PC-3 (cell line): ENCODE measurements around the gene GPR132. TPM values are rescaled to one million over a fixed set of nuclear protein-coding genes. Genes with fewer than 3 reads are reported as not detected.

Experiments
- ATAC-seq: fragments of 200-7000 bp; cut with Tn5 transposase; 2 replicates; pipeline ENCODE4 v1.9.1; 2020; ENCODE audit warnings: mild to moderate bottlenecking, moderate library complexity
- BruUV-seq: library from RNA; stranded (reverse); fragments of 400-500 nt; replicated peaks from 2 replicates; lab custom pipeline; 2021; lab: Mats Ljungman, UMichigan
- CTCF ChIA-PET: fragments of 300-600 bp; sonication (Branson Sonifier 250); formaldehyde crosslinking; loops from one replicate; lab custom pipeline; 2022; ENCODE audit warnings: antibody characterized with exemption; lab: Charles Lee
- POLR2A ChIA-PET: fragments of 300-600 bp; sonication (Branson Sonifier 250); formaldehyde crosslinking; loops from one replicate; lab custom pipeline; 2022; ENCODE audit warnings: antibody characterized with exemption; ENCODE audit not compliant: unreplicated experiment; lab: Charles Lee
- DNase-seq: peaks from one replicate; pipeline ENCODE4 v3.0.0-alpha.2; 2015
- H2AFZ ChIP-seq: fragments of 300-600 bp; sonication (generic); 2 replicates; pipeline ENCODE4 v1.6.0; 2016; ENCODE audit warnings: antibody characterized with exemption, low read length
- H3F3A ChIP-seq: fragments of 300-600 bp; sonication (generic); one replicate; pipeline ENCODE4 v1.6.0; 2017; ENCODE audit warnings: antibody characterized with exemption, low read length, control low read depth, mild to moderate bottlenecking; ENCODE audit not compliant: unreplicated experiment
- H3K27ac ChIP-seq: fragments of 300-600 bp; sonication (generic); 2 replicates; pipeline ENCODE4 v1.5.1; 2016; ENCODE audit warnings: mild to moderate bottlenecking, low read length
- H3K27me3 ChIP-seq: fragments of 300-600 bp; sonication (generic); 2 replicates; pipeline ENCODE4 v1.6.1; 2016; ENCODE audit warnings: low read length, mixed read lengths
- H3K36me3 ChIP-seq: fragments of 300-600 bp; sonication (generic); 2 replicates; pipeline ENCODE4 v1.6.1; 2016; ENCODE audit warnings: low read depth, mixed run types, low read length, mixed read lengths
- H3K4me1 ChIP-seq: fragments of 300-600 bp; sonication (generic); 2 replicates; pipeline ENCODE4 v1.5.1; 2016; ENCODE audit warnings: low read length; ENCODE audit not compliant: insufficient read depth
- H3K4me2 ChIP-seq: fragments of 300-600 bp; sonication (generic); 2 replicates; pipeline ENCODE4 v1.6.0; 2016; ENCODE audit warnings: low read length
- H3K4me3 ChIP-seq: fragments of 300-600 bp; sonication (generic); 2 replicates; pipeline ENCODE4 v1.5.1; 2016; ENCODE audit warnings: mild to moderate bottlenecking, low read length, mixed read lengths
- H3K79me2 ChIP-seq: fragments of 300-600 bp; sonication (generic); 2 replicates; pipeline ENCODE4 v1.6.1; 2017; ENCODE audit warnings: low read length, mixed read lengths
- H3K9ac ChIP-seq: fragments of 300-600 bp; sonication (generic); 2 replicates; pipeline ENCODE4 v1.6.0; 2016; ENCODE audit warnings: mild to moderate bottlenecking, low read length
- H3K9me2 ChIP-seq: fragments of 300-600 bp; sonication (generic); replicated peaks from 2 replicates; pipeline ENCODE4 v1.6.1; 2016; ENCODE audit warnings: mixed run types, low read length, mixed read lengths
- H3K9me3 ChIP-seq: fragments of 300-600 bp; sonication (generic); 2 replicates; pipeline ENCODE4 v1.6.1; 2016; ENCODE audit warnings: low read length, mixed read lengths
- H4K20me1 ChIP-seq: fragments of 300-600 bp; sonication (generic); 2 replicates; pipeline ENCODE4 v1.6.1; 2016; ENCODE audit warnings: low read length, mixed read lengths
- EZH2 ChIP-seq: fragments of 300-600 bp; sonication (generic); IDR thresholded peaks from one replicate; pipeline ENCODE4 v1.6.1; 2017; ENCODE audit warnings: antibody characterized with exemption, mild to moderate bottlenecking, low read length; ENCODE audit not compliant: unreplicated experiment
- EZH2phosphoT487 ChIP-seq: fragments of 300-600 bp; sonication (generic); IDR thresholded peaks from 2 replicates; pipeline ENCODE4 v1.6.1; 2018; ENCODE audit warnings: mild to moderate bottlenecking, antibody characterized with exemption, low read length, borderline replicate concordance
- intact Hi-C: fragments of 100-400 bp; cut with micrococcal nuclease; formaldehyde crosslinking; loops from 2 replicates; pipeline ENCODE4 v1.9.0; 2023
- total RNA-seq: library from RNA; depleted of rRNA; stranded (reverse); fragments of >200 nt; gene quantifications from 2 replicates; pipeline ENCODE4 v1.2.3, GENCODE V29; 2014
- TF ChIP-seq, protein P1 (sequence below): fragments of 300-600 bp; sonication (generic); conservative IDR thresholded peaks from 2 replicates; pipeline ENCODE4 v1.5.1; 2017; ENCODE audit warnings: antibody characterized with exemption, low read depth, mild to moderate bottlenecking, low read length

The GPR132 gene
- total RNA-seq, 1 experiment from 2014 or later, result 0.04 TPM

DNA sequence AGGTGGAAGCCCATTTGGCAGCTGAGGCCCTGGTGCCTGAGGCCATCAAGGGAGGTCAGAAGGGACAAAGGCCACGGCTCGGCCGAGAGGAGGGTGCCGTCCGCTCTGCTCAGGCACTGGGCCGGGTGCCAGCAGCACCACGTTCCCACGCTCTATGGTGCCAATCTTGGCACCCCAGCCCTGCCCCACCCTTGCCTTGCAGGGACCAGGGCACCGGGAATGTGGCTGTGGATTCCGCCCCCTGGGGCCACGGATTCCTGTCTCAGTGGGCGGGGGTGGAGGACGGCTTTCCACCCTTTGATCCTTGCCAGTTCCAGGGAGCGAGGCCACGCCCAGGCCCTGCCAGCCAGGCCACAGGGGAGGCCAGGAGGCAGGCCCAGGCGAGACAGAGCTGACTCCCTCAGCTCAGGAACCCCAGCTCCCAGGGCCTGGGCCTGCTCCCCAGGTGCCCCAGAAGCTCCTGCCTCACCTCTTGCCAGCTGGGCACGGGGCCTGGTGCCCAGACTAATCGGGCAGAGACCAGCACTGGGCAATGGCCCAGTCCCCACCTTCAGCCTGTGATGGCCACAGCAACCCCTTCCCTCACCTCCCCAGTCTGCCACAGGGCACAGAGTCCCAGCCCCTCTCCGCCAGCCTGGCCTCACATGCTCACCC, 26.4 kb upstream of the GPR132 start:
- Histone ChIP-seq H3K4me3 (peak overlapping the region; percentile 61; the same call in 1 of the 2 replicates), H3K9me2 (no peaks in the 10 kb centered on the region), H3K27ac (peak overlapping the region; percentile 61), H3K79me2 (no peaks in the 10 kb centered on the region), H4K20me1 (no peaks in the 10 kb centered on the region), H3K4me2 (peak overlapping the region; percentile 82), H3K36me3 (no peaks in the 10 kb centered on the region), H3K9me3 (no peaks in the 10 kb centered on the region), H2AFZ (no peak overlapping the region), H3K27me3 (no peaks in the 10 kb centered on the region), H3K9ac (peak overlapping the region; percentile 48), H3K4me1 (peaks cover 49% of the 10 kb centered on the region), H3F3A (peaks cover 5% of the 10 kb centered on the region)
- no TSS peak for BruUV-seq
- ChIA-PET POLR2A (no interaction called here), CTCF (interaction anchor here (0.6 kb wide), 1 partner anchor 209 kb away, joined by 4 read pairs; the partner anchor contains the start of gene BRF1)
- peak; percentile 37 for ATAC-seq
- intact Hi-C loops, result loop anchor here (2.0 to 5.0 kb wide), 2 partner anchors 76 to 261 kb away; partner anchors contain the start of gene JAG2
- peak; percentile 90 for TF ChIP-seq EZH2phosphoT487
- TF ChIP-seq EZH2, result no peak
- peak; percentile 92 for DNase-seq

- H3K9me2 ChIP-seq, result no peaks in the 10 kb centered on the region
- no peak for ATAC-seq
- H2AFZ ChIP-seq, result no peak overlapping the region
- H4K20me1 ChIP-seq, result no peaks in the 10 kb centered on the region
- CTCF ChIA-PET, result interaction anchor here (1.3 to 1.4 kb wide), 2 partner anchors 17 to 97 kb away, joined by 4 to 10 read pairs; no protein-coding TSS in a partner anchor
- peaks cover 49% of the 10 kb centered on the region for H3K4me1 ChIP-seq
- TF ChIP-seq EZH2 (no peak), EZH2phosphoT487 (no peak)
- TF ChIP-seq, protein P1, sequence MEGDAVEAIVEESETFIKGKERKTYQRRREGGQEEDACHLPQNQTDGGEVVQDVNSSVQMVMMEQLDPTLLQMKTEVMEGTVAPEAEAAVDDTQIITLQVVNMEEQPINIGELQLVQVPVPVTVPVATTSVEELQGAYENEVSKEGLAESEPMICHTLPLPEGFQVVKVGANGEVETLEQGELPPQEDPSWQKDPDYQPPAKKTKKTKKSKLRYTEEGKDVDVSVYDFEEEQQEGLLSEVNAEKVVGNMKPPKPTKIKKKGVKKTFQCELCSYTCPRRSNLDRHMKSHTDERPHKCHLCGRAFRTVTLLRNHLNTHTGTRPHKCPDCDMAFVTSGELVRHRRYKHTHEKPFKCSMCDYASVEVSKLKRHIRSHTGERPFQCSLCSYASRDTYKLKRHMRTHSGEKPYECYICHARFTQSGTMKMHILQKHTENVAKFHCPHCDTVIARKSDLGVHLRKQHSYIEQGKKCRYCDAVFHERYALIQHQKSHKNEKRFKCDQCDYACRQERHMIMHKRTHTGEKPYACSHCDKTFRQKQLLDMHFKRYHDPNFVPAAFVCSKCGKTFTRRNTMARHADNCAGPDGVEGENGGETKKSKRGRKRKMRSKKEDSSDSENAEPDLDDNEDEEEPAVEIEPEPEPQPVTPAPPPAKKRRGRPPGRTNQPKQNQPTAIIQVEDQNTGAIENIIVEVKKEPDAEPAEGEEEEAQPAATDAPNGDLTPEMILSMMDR, result no peak
- no peak overlapping the region; the same call in 1 of the 2 replicates for H3K4me3 ChIP-seq
- H3F3A ChIP-seq, result peaks cover 5% of the 10 kb centered on the region
- H3K9ac ChIP-seq, result no peak overlapping the region
- no peaks in the 10 kb centered on the region for H3K27me3 ChIP-seq
- BruUV-seq, result no TSS peak
- POLR2A ChIA-PET, result no interaction called here
- peak overlapping the region; percentile 82 for H3K4me2 ChIP-seq
- H3K9me3 ChIP-seq, result no peaks in the 10 kb centered on the region
- no peaks in the 10 kb centered on the region for H3K36me3 ChIP-seq
- no peaks in the 10 kb centered on the region for H3K79me2 ChIP-seq
- intact Hi-C loops, result loop anchor here (2.0 to 5.0 kb wide), 2 partner anchors 76 to 262 kb away; partner anchors contain the start of gene JAG2
- H3K27ac ChIP-seq, result peak overlapping the region; percentile 61
- no peak for DNase-seq
Observed at GRCh38 chr14:105091054-105091516, 25.9 kb upstream of the GPR132 start.

GRCh38 chr14:105090493-105091053, 25.3 kb upstream of the GPR132 start:
- Histone ChIP-seq H2AFZ (no peak overlapping the region), H3K9me3 (no peaks in the 10 kb centered on the region), H3K36me3 (no peaks in the 10 kb centered on the region), H3K9ac (no peak overlapping the region), H3K4me1 (peaks cover 49% of the 10 kb centered on the region), H3K79me2 (no peaks in the 10 kb centered on the region), H3K27me3 (no peaks in the 10 kb centered on the region), H3K4me3 (no peak overlapping the region), H3K9me2 (no peaks in the 10 kb centered on the region), H3K27ac (peak overlapping the region; percentile 61; the same call in 1 of the 2 replicates), H3K4me2 (peak overlapping the region; percentile 82; the same call in 1 of the 2 replicates), H3F3A (peaks cover 5% of the 10 kb centered on the region), H4K20me1 (no peaks in the 10 kb centered on the region)
- no TSS peak for BruUV-seq
- POLR2A ChIA-PET, result no interaction called here
- CTCF ChIA-PET, result interaction anchor here (0.6 to 1.4 kb wide), 3 partner anchors 17 to 97 kb away, joined by 3 to 10 read pairs (median 4); partner anchors contain the start of gene JAG2
- DNase-seq, result peak; percentile 94
- intact Hi-C loops, result loop anchor here (2.0 to 5.0 kb wide), 2 partner anchors 77 to 262 kb away; partner anchors contain the start of gene JAG2
- ATAC-seq, result peak; percentile 13
- TF ChIP-seq, protein P1, result peak; percentile 98
- no peak for TF ChIP-seq EZH2phosphoT487
- no peak for TF ChIP-seq EZH2
